Lung (tissue), 12 donors: ENCODE results near the gene AP3S2. TPM values are rescaled to one million over a fixed set of nuclear protein-coding genes. Genes with fewer than 3 reads are reported as not detected.

Source experiments
- ATAC-seq: fragments of 200-7000 bp; cut with Tn5 transposase; one replicate; pipeline ENCODE4 v1.9.1; 2020; ENCODE audit warnings: moderate number of reproducible peaks; ENCODE audit not compliant: insufficient read depth, low FRiP score
- DNase-seq, 3 donors: peaks; one replicate each; pipeline ENCODE4 v3.0.0-alpha.2; 2013 to 2017
- H3K27ac ChIP-seq, 2 donors: one replicate each; pipeline ENCODE4 v1.5.1; 2013; ENCODE audit warnings: mild to moderate bottlenecking in 2 of 2, moderate library complexity in 2 of 2, control low read depth in 1 of 2, inconsistent platforms in 1 of 2, low read depth in 1 of 2, low read length in 1 of 2
- H3K27me3 ChIP-seq, 3 donors: one replicate each; pipeline ENCODE4 v1.5.1; 2013; ENCODE audit warnings: low read length in 2 of 3; ENCODE audit not compliant: control insufficient read depth in 3 of 3, insufficient read depth in 3 of 3
- H3K36me3 ChIP-seq, 4 donors: one replicate each; pipeline ENCODE4 v1.5.1; 2013; ENCODE audit warnings: low read length in 4 of 4, mild to moderate bottlenecking in 1 of 4, moderate library complexity in 1 of 4; ENCODE audit not compliant: control insufficient read depth in 4 of 4, insufficient read depth in 4 of 4
- H3K4me1 ChIP-seq, 5 donors: one replicate each; pipeline ENCODE4 v1.5.1; 2013; ENCODE audit warnings: low read length in 5 of 5, mild to moderate bottlenecking in 2 of 5, moderate library complexity in 1 of 5; ENCODE audit not compliant: control insufficient read depth in 5 of 5, insufficient read depth in 5 of 5
- H3K4me3 ChIP-seq: one replicate; pipeline ENCODE4 v1.5.1; 2013; ENCODE audit warnings: mild to moderate bottlenecking, control low read depth, moderate library complexity
- H3K9ac ChIP-seq, 2 donors: one replicate each; pipeline ENCODE4 v1.5.1; 2013; ENCODE audit warnings: low read length in 2 of 2, control low read depth in 1 of 2; ENCODE audit not compliant: insufficient read depth in 1 of 2
- H3K9me3 ChIP-seq, 4 donors: one replicate each; pipeline ENCODE4 v1.5.1; 2013; ENCODE audit warnings: low read length in 3 of 4, mild to moderate bottlenecking in 1 of 4, moderate library complexity in 1 of 4; ENCODE audit not compliant: control insufficient read depth in 4 of 4, insufficient read depth in 3 of 4
- CTCF ChIP-seq: IDR thresholded peaks from 2 replicates; pipeline ENCODE4 v1.5.1; 2012; ENCODE audit warnings: mild to moderate bottlenecking; ENCODE audit errors: control extremely low read depth, extremely low read depth
- WGBS, 2 donors: extraction: QIAGEN DNeasy Blood & Tissue Kit; methylation state at CpG; one replicate each; pipeline ENCODE4 v1.1.7; 2013; 5-methylcytosine and 5-hydroxymethylcytosine counted together
- polyA plus RNA-seq, 2 donors: library from polyadenylated mRNA; stranded (reverse); fragments of 200-250 nt; gene quantifications; one replicate each; pipeline ENCODE4 v1.2.1, GENCODE V29; 2013
- total RNA-seq, 2 donors: library from RNA; depleted of rRNA in 1 of 2; stranded (reverse); fragments of >200 nt in 1 of 2; gene quantifications; one replicate each; pipeline ENCODE4 v1.2.1, GENCODE V29; 2014 to 2021
- donor health status: control.
- donor health status: control.
- donor health status: Bipolar disorder and iron deficiency.
- donor health status: healthy.
- donor health status: DM: yes; HTN: yes; CAD: no.

Gene AP3S2
- total and polyA plus RNA-seq, 4 donors = 9.9 to 31.8 (median 25.9) TPM

- peaks cover 0 to 7% (median 0%) of the 10 kb centered on the region in 5 donors for H3K4me1 ChIP-seq
- no peak overlapping the region for H3K27ac ChIP-seq
- 28 to 52% methylated on average over 5 of the region's 5 CpGs for WGBS, 2 donors
- no peaks in the 10 kb centered on the region for H3K9me3 ChIP-seq
- DNase-seq (peak in 2 of 3 donors; percentile 70 to 81), ATAC-seq (no peak)
- H3K36me3 ChIP-seq = peaks cover 0 to 3% (median 0%) of the 10 kb centered on the region in 4 donors
- no peak for TF ChIP-seq CTCF
- no peak overlapping the region for H3K4me3 ChIP-seq
- H3K9ac ChIP-seq = no peak overlapping the region
- H3K27me3 ChIP-seq = no peaks in the 10 kb centered on the region
Measured at GRCh38 chr15:89794627-89795241, 99.1 kb downstream of the AP3S2 start.

GRCh38 chr15:89792106-89792805 is 101.5 kb downstream of the AP3S2 start:
- Histone ChIP-seq H3K4me3 (no peak overlapping the region), H3K36me3 (peaks cover 0 to 3% (median 0%) of the 10 kb centered on the region in 4 donors), H3K27ac (no peak overlapping the region), H3K27me3 (no peaks in the 10 kb centered on the region), H3K4me1 (peaks cover 0 to 7% (median 0%) of the 10 kb centered on the region in 5 donors), H3K9ac (no peak overlapping the region), H3K9me3 (peaks cover 0 to 4% (median 0%) of the 10 kb centered on the region in 4 donors)
- no peak for DNase-seq
- no peak for TF ChIP-seq CTCF
- WGBS, 2 donors = 97 to 98% methylated on average over 22 of the region's 22 CpGs
- no peak for ATAC-seq

GRCh38 chr15:89790661-89791060 is 103.1 kb downstream of the AP3S2 start:
- no peak overlapping the region for H3K9ac ChIP-seq
- ATAC-seq (no peak), DNase-seq (no peak)
- peaks cover 0 to 3% (median 0%) of the 10 kb centered on the region in 4 donors for H3K36me3 ChIP-seq
- peaks cover 0 to 4% (median 0%) of the 10 kb centered on the region in 4 donors for H3K9me3 ChIP-seq
- WGBS, 2 donors = 92 to 94% methylated on average over 16 of the region's 16 CpGs
- peaks cover 0 to 7% (median 0%) of the 10 kb centered on the region in 5 donors for H3K4me1 ChIP-seq
- H3K27ac ChIP-seq = no peak overlapping the region
- H3K4me3 ChIP-seq = no peak overlapping the region
- no peak for TF ChIP-seq CTCF
- H3K27me3 ChIP-seq = no peaks in the 10 kb centered on the region
